Ureter (tissue), 1 donor: ENCODE measurements around the gene PIMREG. TPM values are rescaled to one million over a fixed set of nuclear protein-coding genes. Genes with fewer than 3 reads are reported as not detected.

Experiments used
- DNase-seq: peaks from one replicate; pipeline ENCODE4 v3.0.0-alpha.2; 2020; ENCODE audit warnings: low spot score
- total RNA-seq: library from RNA; stranded (reverse); gene quantifications from one replicate; pipeline ENCODE4 v1.2.4, GENCODE V29; 2023
- donor health status: DM: yes; HTN: yes; CAD: no.

PIMREG gene
- total RNA-seq, 1 donor from 2014 or later: 0.42 TPM

DNA sequence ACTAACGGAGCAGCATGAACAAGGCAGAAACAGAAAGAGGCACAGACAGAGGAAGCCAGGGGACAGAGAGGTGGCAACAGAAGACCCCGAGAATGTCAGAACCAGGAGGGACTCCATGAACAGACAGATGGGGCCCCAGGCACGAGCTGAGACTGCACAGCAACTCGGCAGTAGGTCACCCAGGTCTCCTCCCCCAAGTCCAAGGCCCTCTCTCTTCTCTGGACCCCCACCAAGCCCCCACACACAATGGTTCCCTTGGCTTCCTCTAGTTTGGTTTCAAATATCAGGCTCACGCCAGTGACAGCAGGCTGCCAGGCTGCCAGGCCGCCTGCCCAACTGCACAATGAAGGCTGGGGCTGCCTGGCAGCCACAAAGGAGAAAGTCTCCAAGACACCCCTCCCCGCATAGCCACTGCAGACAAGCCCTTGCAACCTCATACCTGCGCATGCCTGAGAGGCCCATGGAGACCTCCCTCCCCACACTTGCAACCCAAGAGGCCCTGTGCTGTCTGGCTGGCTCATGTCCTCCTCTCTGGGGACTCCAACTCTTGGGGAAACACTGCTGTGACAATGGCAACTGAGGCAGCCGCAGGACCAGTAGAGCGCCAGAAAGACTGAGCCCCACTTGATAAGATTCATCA, 54.8 kb downstream of the PIMREG start:
- DNase-seq: no peak

Other genes with a start within 250 kb of the PIMREG start
- gene AIPL1, start 9.3 kb upstream of the PIMREG start, total RNA-seq: not detected
- 5.8 TPM for gene PITPNM3, start 112.1 kb downstream of the PIMREG start, total RNA-seq
- gene KIAA0753, start 196.3 kb downstream of the PIMREG start, total RNA-seq: 42.1 TPM
- gene TXNDC17, start 196.6 kb downstream of the PIMREG start, total RNA-seq: 89.4 TPM
- 23.9 TPM for gene MED31, start 207.2 kb downstream of the PIMREG start, total RNA-seq
- gene C17orf100, start 207.3 kb downstream of the PIMREG start, total RNA-seq: 1.8 TPM